ENCODE data around the gene TUBB. TPM values are rescaled to one million over a fixed set of nuclear protein-coding genes. Genes with fewer than 3 reads are reported as not detected.
A peak's percentile ranks its signal among the peaks of the same experiment; 100 is the strongest.

The TUBB gene
- total RNA-seq, 1 donor from 2014 or later, result 136 TPM

DNA sequence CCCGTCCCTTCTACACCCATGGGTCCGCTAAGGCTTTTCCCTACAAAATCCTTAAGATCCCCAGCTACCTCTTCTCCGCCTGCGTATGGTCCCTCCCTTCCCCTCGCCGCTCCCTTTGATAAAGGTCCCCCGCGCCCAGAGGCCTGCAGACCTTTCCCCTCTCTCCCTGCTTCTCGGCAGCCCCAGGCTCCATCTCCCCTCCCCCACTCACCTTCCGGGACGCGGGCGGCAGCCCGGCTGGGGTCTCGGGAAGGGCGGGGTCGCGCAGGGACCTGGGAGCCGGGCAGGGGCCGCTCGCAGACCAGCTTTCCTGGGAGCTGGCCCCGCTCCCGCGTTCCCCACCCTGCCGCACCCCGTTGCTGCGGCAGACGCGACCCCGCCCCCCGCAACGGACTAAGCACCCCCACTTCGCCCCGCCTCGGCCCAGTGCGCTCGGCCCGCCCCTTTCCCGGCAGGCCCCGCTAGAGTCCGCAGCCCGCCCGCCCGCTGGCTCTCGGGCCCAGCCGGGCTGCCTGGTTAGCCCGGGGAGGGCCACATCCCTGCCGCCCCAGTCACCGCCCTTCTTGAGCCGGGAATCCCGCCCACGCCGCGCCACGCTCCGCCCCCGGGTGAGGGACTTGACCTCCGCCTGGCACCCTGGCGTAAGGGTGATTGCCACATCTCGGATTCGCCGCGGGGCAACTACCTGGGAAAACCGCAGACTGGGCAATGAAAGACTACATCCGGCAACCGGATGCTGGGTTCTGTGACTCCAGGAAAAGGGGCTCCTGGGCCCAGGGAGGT is 22.4 kb downstream of the TUBB start, which contains the start of gene FLOT1:
Gene FLOT1 (minus strand): TSS at position 372 of the 783 bp plus-strand sequence. CDS start 498 bp downstream, outside the sequence.
- DNase-seq (ENCODE audit: low read depth) (peak; percentile 95), FAIRE-seq (no peak)

DNA sequence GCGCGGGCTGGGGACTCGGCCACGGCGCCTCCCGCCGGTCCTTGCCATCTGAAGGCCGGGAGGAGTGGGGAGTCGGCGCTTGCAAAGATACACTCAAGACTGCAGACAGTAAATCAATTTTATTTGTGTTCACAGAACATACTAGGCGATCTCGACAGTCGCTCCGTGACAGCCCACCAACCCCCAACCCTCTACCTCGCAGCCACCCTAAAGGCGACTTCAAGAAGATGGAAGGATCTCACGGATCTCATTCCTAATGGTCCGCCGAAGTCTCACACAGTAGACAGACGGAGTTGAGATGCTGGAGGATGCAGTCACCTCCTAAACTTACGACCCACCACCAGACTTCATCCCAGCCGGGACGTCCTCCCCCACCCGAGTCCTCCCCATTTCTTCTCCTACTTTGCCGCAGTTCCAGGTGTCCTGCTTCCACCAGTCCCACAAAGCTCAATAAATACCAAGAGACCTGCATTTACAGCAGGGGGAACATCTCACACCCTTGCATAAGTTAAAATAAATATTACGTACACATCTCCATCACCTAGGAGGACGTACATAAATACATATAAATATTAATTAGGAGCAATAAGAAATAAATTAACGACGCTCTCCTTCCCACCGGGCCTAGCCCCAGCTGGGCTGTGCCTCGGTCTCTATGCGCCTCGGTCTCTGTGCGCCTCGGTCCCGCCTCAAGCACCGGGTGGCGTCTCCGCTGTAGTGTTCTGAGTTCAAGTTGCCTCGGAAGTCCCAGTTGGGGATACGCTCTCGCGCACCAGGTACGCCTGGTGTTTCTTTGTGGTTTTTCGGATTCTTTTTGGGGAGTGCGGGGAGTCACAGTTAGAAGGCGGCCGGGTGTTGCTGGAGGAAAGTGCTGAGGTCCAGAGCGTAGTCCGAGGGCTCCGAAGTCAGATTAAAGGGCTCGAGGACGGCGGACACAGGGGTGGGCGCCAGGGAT is 23.2 kb downstream of the TUBB start:
- H3K4me3 ChIP-seq (ENCODE audit: low read depth, low read length), result peak overlapping the region; percentile 89
- TF ChIP-seq, protein P1, sequence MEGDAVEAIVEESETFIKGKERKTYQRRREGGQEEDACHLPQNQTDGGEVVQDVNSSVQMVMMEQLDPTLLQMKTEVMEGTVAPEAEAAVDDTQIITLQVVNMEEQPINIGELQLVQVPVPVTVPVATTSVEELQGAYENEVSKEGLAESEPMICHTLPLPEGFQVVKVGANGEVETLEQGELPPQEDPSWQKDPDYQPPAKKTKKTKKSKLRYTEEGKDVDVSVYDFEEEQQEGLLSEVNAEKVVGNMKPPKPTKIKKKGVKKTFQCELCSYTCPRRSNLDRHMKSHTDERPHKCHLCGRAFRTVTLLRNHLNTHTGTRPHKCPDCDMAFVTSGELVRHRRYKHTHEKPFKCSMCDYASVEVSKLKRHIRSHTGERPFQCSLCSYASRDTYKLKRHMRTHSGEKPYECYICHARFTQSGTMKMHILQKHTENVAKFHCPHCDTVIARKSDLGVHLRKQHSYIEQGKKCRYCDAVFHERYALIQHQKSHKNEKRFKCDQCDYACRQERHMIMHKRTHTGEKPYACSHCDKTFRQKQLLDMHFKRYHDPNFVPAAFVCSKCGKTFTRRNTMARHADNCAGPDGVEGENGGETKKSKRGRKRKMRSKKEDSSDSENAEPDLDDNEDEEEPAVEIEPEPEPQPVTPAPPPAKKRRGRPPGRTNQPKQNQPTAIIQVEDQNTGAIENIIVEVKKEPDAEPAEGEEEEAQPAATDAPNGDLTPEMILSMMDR (IDR thresholded peaks at IDR 0.05; ENCODE audit: insufficient read depth, low read length, severe bottlenecking), result no peak
- FAIRE-seq, result no peak
- peaks cover 7% of the 10 kb centered on the region for H3K36me3 ChIP-seq (ENCODE audit: control insufficient read depth, insufficient read depth, low read length)
- no peaks in the 10 kb centered on the region for H3K27me3 ChIP-seq (ENCODE audit: control insufficient read depth, insufficient read depth, low read length)
- DNase-seq (ENCODE audit: low read depth), result no peak

More for the DNA sequence above, 22.4 kb downstream of the TUBB start, which contains the start of gene FLOT1:
- Histone ChIP-seq H3K4me3 (ENCODE audit: low read depth, low read length) (peak within 1 kb of the TSS; percentile 89), H3K36me3 (ENCODE audit: control insufficient read depth, insufficient read depth, low read length) (peaks cover 7% of the 10 kb centered on the region), H3K27me3 (ENCODE audit: control insufficient read depth, insufficient read depth, low read length) (no peaks in the 10 kb centered on the region)
- TF ChIP-seq, protein P1 (IDR thresholded peaks at IDR 0.05; ENCODE audit: insufficient read depth, low read length, severe bottlenecking), result no peak

DNA sequence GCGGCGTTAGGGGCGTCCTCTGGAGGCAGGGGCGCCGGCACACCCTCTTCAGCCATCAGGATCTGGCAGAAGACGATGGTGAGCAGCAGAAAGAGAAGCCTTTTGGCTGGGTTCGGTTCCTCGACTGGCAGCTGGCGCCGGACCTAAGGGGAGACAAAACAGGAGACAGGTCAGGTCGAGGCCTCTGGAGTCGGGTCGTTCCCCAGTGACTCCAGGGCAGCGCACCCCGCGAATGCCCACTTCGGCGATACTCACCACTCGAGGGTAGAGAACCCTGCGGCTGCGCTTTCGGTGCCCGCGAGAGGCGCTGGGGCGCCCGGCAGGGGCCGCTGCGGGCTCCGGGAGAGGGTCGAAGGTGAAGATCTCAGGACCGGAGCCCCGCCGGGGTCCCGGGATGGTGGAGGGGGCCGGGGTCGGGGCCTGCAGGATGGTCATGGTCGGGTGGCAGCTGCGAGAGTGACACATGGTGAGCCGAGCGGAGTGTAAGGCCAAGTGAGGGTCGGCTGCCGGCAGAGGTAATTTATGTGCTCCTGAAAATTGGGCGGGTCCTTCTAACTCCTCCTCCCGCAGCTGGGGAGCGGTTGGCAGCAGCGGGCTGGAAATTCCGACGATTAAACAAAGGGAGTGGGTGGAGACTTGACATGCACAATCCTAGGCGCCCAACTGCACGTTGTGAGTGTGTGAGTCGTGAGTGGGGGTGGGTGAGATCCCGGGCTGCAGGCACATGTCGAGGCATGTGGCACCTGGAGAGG is 24.1 kb downstream of the TUBB start, which contains the start of gene IER3:
Gene IER3 (minus strand): TSS at position 494 of the 752 bp plus-strand sequence. CDS start 29 bp downstream, at position 465.
- no peak for FAIRE-seq
- no peaks in the 10 kb centered on the region for H3K27me3 ChIP-seq (ENCODE audit: control insufficient read depth, insufficient read depth, low read length)
- peak within 1 kb of the TSS; percentile 89 for H3K4me3 ChIP-seq (ENCODE audit: low read depth, low read length)
- DNase-seq (ENCODE audit: low read depth), result peak; percentile 95
- peaks cover 7% of the 10 kb centered on the region for H3K36me3 ChIP-seq (ENCODE audit: control insufficient read depth, insufficient read depth, low read length)
- TF ChIP-seq, protein P1 (IDR thresholded peaks at IDR 0.05; ENCODE audit: insufficient read depth, low read length, severe bottlenecking), result peak; percentile 71

DNA sequence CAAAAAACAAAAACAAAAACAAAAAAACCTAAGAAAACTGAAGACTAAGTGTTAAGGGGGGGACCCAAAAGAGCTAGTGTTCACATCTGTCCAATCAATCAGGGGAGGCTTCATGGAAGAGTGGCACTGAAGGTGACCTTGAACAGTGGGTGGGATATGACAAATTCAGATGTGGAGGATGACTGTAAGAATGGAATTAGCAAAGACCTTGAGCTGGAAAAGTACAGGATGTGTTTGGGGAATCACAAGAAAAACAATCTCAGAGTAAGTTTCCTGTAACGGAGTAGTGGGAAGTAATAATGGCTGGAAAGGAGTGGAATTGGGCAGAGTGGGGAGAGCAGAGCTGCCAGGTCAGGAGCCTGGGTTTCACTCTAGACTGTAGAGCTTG is 27.1 kb downstream of the TUBB start:
- TF ChIP-seq, protein P1 (IDR thresholded peaks at IDR 0.05; ENCODE audit: insufficient read depth, low read length, severe bottlenecking), result no peak
- DNase-seq (ENCODE audit: low read depth) (peak; percentile 37), FAIRE-seq (no peak)
- Histone ChIP-seq H3K27me3 (ENCODE audit: control insufficient read depth, insufficient read depth, low read length) (no peaks in the 10 kb centered on the region), H3K4me3 (ENCODE audit: low read depth, low read length) (no peak overlapping the region), H3K36me3 (ENCODE audit: control insufficient read depth, insufficient read depth, low read length) (peaks cover 7% of the 10 kb centered on the region)
